Activated CD8-positive, alpha-beta memory T cell treated with anti-CD3 and anti-CD28 coated beads for 48 hours (primary cell): ENCODE measurements around the gene ARHGAP45.

Source experiments
- DNase-seq, 3 experiments: peaks; one replicate each; pipeline ENCODE4 v3.0.0-alpha.2; 2020; ENCODE audit warnings: low read depth in 2 of 3, low spot score in 2 of 3

Gene ARHGAP45

DNA sequence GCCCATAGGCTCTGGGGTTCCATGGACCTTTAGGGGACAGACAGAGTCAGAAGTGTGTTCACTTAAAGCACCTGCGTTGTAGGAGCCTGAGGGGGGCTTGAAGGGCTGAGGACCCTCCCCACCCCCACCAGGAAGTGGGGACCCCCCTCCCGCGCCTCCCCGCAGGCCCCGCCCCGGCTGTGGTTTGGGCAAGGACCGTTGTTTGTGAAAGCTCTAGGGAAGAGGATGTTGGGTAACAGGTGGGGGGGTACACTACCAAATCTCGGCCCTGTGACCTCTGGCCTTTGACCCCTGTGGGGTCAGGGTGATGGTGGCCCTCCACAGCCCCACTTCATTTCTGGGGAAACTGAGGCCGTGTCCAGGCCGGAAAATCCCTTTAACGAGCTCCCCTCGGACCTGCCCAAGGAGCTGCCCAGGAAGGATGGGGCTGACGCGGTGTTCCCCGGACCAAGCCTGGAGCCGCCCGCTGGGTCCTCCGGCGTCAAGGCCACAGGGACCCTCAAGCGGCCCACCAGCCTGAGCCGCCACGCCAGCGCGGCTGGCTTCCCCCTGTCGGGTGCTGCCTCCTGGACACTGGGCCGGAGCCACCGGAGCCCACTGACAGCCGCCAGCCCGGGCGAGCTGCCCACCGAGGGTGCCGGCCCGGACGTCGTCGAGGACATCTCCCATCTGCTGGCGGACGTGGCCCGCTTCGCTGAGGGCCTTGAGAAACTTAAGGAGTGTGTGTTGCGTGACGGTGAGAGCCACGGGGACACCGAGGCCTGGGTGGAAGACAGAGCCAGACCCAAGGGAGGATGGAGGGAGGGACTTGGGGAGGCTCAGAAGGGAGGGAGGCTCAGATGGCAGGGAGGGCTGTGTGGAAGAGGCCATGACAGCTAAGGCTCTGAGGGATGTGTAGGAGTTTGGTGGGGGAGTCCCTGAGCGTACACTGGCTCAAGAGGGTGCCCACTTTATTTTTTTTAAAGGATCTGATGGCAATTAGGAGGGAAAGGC is 1.3 kb downstream of the ARHGAP45 start:
- no peak for DNase-seq

- DNase-seq, result no peak
These were observed 2.2 kb downstream of the ARHGAP45 start for GRCh38 chr19:1069009-1069779.

DNA sequence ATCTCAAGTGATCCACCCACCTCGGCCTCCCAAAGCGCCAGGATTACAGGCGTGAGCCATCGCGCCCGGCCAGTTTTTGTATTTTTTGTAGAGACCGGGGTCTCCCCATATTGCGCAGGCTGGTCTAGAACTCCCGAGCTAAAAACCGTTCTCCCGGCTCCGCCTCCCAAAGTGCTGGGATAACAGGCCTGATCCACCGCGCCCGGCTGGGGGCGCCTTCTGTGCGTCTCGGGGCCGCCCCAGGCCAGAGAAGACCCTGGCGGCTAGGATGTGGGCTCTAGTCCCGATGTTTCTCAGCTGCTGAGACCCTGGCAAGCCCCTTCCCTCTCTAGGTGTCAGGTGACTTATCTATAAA is 3.6 kb downstream of the ARHGAP45 start:
- no peak for DNase-seq

DNA sequence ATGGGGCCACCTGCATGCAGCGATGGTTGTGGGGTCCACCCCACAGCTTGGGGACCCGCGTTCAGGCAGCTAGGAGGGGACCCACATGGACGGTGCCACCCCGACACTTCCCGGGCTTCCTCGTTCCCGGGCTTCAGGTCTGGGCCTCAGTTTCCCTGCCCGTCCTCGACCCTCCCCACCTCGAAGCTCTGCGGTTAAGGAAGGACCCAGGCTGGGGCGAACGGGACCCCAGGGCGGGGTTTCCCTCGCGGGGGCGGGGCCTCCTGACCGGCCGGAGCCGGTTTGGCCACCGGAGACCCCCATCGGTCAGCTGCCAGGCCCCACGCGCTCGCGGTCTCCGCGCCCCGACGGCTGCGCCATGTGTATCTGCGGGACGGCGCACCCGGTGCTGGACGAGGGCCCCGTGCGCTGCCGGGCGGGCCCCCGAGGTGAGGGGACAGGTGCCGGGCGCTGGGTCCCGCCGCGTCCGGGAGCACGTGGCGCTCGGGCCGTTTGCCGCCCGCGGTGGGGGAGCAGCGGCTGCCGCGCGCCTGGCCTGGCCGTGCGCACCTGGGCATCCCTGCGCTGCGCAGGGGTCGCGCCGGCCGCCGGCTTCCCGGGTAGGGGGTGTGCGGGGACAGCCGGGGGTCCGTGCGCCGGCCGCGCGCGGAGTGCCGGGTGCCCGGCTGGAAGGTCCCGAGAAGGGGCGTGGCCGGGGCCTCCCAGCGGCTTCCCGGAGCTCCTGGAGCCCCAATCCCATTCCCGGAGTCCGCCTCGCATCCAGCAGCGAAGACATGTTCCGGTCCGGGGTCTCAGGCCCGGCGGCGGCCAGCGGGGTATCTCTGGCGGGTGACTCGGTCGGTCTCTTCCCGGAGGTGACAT is 4.2 kb downstream of the ARHGAP45 start:
- no peak for DNase-seq

DNA sequence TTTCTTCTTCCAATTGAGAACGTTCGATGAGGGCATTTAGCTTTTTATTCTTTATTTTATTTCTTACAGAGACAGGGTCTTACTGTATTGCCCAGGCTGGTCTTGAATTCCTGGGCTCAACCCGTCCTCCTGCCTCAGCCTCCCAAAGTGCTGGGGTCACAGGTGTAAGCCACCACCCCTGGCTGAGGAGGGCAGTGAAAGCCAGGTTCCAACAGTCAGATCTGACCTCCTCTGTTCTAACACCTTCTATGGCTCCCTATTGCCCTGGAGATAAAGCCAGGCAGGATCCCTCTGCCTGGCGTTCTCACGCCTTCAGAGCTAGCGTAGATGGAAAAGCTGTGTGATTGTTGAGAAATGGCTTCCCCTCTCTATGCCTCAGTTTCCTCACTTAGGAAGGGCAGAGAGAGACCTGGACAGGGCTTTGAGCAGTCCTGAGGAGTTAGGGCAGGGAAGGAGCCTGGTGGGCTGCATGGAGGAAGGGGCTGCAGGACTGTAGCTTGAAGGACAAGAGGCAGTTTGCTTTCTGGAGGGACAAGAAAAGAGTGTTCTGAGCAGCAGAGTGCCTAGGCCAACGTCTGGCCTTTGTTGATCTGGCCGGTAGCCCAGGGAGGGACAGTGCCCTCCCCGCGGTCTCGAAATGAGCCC is 5.5 kb downstream of the ARHGAP45 start:
- DNase-seq, result no peak

DNA sequence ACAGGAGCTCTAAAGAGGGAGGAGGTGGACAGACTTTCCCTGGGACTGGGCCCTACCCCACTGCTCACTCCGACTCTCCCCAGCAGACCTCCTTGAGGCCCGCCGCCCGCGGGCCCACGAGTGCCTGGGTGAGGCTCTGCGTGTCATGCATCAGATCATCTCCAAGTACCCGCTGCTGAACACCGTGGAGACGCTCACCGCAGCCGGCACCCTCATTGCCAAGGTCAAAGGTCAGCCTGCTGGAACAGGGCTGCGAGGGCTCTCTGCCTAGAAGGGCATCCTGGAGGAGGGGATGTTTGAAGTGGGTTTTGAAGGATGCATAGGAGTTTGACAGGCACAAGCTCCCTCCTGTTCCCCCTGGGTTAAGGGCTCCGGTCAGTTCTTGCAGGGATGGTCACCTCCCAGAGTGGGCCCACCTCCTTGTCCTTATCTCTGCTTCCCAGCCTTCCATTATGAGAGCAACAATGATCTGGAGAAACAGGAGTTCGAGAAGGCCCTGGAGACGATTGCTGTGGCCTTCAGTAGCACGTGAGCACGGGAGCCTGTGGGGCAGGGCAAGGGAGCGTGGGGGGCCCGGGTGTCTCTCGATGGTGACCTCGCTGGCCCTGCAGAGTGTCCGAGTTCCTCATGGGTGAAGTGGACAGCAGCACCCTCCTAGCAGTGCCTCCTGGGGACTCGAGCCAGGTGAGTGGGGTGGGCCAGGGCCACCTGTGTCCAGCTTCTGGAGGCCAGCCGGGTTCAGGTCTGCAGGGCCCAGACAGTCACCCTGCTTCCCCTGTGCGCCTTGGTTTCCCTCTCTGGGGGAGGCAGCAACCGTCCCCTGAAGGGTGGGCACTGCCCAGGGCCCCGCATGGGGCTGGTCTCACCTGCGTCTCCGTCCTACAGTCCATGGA is 6.3 kb downstream of the ARHGAP45 start:
- DNase-seq, result no peak

DNA sequence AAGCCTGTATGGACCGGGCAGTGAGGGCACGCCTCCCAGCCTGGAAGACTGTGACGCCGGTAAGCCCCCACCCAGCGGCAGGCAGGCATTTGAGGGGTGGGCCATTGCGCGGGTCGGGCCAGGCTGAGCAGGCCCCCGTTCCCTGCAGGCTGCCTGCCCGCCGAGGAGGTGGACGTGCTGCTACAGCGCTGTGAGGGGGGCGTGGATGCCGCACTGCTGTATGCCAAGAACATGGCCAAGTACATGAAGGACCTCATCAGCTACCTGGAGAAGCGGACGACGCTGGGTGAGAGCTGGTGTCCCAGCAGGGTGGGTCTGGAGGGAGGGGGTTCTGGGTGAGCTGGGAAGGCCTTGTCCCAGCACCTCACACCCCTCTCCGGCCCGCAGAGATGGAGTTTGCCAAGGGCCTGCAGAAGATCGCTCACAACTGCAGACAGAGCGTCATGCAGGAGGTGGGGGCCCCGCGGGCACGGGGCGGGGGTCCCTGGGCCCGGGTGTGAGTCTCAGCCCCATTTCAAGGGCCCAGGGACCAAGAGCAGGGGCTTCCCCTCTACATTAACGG is 7.1 kb downstream of the ARHGAP45 start:
- no peak for DNase-seq

DNA sequence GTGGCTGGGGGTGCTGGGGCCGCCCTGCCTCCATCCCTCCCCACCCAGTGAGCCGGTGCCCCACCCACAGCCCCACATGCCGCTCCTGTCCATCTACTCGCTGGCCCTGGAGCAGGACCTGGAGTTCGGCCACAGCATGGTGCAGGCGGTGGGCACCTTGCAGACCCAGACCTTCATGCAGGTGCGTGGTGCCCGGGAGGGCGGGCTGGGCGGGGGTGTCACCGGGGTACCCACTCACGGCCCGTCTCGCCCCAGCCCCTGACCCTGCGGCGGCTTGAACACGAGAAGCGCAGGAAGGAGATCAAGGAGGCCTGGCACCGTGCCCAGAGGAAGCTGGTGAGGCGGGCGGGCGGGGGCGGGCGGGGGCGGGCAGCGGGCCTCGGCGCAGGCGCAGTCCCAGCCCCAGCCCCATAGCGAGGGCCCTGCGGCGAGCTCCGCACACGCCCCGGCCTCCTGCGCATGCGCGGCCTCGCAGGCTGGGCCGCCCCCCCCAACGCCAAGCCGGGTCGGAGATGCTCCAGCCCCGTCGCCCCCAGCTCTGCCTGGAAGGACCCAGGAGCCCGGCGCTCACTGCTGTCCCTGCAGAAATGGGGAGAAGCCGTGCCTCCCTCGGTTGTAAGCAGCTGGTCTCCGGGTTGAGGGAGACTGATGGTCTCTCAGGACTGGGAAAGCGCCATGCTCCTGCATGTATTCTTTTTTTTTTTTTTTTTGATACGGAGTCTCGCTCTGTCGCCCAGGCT is 7.7 kb downstream of the ARHGAP45 start:
- DNase-seq, result peak in 2 of 3 experiments; percentile 62 to 67

DNA sequence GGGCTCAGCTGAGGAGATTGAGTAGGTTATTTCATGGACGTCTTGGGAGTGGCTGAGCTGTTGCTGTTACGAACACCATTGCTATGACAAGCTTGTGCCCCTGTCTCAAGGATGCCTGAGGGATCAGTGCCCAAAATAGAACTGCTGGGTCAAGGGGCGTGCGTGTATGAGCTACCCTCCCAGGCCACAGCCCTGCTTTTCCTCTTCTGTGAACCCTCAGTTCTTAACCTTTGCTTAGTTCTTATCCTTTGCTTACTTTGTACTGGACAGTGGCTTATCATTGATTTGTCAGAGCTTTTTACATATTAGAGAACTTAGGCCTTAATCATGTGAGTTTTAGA is 9.0 kb downstream of the ARHGAP45 start:
- DNase-seq, result no peak

GRCh38 chr19:1076951-1077350 is 10.0 kb downstream of the ARHGAP45 start:
- peak in 2 of 3 experiments; percentile 65 to 75 for DNase-seq

- DNase-seq, result no peak
These were observed 12.7 kb downstream of the ARHGAP45 start for GRCh38 chr19:1079566-1080111.

DNA sequence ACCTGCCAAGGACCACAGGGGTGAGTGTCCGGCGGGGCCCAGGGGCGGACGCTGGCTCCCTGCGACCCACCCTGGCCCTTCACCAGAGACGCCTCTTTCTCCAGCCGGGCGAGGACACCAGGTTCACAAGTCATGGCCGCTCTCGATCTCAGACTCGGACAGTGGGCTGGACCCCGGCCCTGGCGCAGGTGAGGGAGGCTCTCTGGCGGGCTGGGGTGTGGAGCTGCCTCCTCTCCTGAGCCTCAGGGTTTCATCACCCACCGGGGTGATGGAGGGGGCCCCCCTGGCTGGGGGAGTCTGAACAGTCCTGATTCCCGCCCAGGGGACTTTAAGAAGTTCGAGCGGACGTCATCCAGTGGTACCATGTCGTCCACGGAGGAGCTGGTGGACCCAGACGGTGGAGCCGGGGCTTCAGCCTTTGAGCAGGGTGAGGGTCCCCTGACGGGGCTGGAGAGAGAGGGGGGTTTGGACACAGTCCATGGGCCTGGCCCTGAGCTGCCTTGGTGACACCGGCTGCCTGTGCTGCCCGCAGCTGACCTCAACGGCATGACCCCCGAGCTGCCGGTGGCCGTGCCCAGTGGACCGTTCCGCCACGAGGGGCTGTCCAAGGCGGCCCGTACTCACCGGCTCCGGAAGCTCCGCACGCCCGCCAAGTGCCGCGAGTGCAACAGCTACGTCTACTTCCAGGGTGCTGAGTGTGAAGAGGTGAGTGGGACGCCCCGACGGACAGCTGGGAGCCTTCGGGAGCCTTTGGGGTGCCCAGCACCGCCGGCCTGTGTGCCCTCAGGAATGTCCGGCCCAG is 13.6 kb downstream of the ARHGAP45 start:
- DNase-seq, result no peak

DNA sequence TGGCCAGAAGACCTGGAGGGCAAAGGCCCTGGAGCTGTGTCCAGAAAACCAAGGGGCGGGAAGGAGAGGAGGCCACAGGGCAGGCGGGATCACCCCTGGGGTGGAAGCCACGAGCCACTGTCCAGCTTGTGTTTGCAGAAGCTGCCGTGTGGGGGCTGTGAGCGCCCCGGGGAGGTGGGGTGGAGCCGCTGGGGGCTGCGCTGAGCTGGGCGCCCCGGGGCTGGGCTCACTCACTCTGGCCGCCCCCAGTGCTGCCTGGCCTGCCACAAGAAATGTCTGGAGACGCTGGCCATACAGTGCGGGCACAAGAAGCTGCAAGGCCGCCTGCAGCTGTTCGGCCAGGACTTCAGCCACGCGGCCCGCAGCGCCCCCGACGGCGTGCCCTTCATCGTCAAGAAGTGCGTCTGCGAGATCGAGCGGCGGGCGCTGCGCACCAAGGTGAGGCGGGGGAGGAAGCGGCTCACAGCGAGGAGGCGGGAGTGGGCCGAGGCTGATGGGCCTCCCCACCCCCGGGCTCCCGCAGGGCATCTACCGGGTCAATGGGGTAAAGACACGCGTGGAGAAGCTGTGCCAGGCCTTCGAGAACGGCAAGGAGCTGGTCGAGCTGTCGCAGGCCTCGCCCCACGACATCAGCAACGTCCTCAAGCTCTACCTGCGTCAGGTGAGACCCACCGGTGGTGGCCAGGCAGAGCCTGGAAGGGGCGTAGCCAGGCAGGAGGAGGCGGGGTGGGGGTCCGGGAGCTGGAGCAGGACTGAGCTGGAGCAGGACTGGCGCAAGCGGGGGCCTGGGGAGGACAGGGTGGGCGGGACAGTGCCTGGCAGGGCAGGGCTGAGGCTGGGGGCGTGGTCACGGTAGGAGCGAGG is 14.6 kb downstream of the ARHGAP45 start:
- no peak for DNase-seq

DNA sequence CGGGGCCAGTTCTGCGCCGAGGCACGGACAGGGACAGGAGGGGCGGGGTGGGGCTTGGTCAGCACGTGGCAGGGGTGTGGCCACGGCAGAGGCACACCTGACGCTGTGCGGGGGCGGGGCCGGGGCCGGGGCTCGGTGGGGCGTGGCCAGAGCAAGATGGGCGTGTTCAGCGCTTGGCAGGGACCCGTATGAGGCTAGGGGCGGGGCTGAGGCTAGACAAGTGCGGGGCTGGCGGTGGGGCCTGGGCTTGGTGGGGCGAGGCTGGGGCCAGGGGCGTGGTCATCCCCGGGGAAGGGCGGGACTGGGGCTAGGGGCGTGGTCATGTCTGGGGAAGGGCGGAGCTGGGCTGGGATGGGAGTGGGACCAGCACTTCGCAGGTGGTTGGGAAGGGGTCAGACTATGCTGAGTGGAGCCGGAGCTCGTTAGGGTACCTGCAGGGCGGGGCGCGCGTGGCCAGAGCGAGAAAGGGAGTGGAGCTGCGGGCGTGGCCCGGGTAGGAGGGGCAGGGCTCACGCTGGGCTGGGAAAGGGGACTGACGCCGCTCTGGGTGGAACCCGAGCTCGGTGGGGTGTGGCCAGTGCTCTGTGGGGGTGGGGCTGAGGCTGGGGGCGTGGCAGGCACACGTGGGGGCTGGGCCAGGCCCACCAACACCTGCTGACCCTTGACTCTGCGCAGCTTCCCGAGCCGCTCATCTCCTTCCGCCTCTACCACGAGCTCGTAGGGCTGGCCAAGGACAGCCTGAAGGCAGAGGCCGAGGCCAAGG is 15.4 kb downstream of the ARHGAP45 start:
- peak in 1 of 3 experiments; percentile 57 for DNase-seq

DNA sequence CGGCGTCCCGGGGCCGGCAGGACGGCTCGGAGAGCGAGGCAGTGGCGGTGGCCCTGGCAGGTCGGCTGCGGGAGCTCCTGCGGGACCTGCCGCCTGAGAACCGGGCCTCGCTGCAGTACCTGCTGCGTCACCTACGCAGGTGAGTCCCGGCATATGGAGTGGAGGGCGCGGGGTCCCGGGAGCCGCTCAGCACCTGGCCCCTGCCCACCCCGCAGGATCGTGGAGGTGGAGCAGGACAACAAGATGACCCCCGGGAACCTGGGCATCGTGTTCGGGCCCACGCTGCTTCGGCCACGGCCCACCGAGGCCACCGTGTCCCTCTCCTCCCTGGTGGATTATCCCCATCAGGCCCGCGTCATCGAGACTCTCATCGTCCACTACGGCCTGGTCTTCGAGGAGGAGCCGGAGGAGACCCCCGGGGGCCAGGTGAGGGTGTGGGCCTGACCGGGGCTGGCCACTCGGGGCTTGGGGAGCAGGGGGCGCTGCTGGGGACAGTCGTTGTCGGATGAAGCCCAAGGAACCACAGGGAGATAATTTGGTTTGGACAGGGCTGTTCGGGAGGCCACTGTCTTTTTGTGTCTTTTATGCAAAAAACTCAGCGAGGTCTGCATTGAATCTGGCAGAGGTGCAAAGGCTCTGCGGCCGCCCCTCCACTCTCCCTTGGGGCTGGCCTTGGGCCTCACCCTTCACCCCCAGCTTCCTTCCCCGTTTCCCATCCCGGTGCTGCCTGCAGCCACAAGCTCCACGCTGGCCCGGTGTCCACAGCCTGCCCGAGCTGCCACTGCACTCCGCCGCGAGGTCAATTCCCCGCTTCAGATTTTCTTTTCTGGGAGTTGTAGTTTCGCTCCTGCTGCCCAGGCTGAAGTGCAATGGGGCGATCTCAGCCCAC is 16.2 kb downstream of the ARHGAP45 start:
- no peak for DNase-seq
